T47D (cell line): ENCODE measurements around the gene NTNG1.

Experiments
- DNase-seq, 2 experiments: peaks; one replicate each; pipeline versions ENCODE4 v3.0.0 to v3.0.0-alpha.2; 2011 to 2012; ENCODE audit warnings: low read depth in 1 of 2, low spot score in 1 of 2
- JUND ChIP-seq: IDR thresholded peaks from 2 replicates; pipeline ENCODE4 v1.6.1; 2012; ENCODE audit warnings: low read depth
- in situ Hi-C: cut with HindIII; loops from 2 replicates; pipeline ENCODE4 v1.10.0; 2016; ENCODE audit warnings: low sequenced_read_pairs, low pct_unique_long_range_greater_than_20kb

The NTNG1 gene

DNA sequence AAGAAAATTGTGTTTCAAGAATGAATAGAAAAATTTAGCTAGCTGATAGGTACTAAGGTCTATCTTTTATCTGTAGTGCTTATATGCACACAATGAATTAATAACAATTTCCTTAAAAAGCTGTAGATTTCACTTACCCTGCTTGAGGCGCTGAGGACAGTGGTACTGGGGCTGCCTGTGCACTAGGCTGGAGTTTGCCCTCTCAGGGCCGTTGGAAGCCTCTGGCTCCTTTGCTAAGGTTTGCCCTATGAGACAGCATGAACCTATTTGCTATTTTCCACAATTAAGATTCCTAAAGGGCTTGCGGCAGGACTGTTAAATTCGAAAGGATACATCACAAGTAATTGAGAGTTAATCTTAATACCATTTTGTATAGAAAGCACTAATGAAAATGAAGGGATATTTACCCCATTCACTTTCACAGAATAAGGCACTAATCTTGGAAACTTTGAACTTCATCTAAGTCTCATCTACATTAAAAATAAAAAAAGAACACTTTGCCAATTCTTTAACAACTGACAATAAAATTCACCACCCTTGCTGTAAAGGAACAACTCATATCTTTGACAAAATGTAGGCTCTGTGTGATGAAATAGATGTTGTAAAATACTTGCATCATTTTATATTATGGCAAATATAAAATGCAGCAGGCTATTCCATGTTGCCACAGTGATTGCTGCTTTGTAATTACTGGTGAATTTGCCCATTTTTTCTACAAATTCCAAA lies 293.0 kb downstream of the NTNG1 start:
- no peak for TF ChIP-seq JUND
- DNase-seq = no peak
- in situ Hi-C loops = no loop called here

DNA sequence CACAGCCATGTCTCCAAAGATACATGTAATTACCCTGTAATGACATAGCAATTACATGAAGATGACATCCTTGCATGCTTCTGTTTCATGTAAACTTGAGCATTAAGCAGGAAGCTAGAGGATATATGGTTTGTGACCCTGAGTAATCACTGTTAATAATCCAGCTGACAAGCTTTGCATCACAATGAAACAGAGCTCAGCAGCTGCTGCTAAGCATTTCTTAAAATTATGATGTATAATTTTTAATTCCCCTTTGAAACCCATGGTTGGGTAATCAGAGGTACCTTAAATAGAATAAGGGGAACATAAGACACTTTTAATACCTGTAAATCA lies 293.5 kb downstream of the NTNG1 start:
- in situ Hi-C loops = no loop called here
- no peak for DNase-seq
- TF ChIP-seq JUND = no peak

DNA sequence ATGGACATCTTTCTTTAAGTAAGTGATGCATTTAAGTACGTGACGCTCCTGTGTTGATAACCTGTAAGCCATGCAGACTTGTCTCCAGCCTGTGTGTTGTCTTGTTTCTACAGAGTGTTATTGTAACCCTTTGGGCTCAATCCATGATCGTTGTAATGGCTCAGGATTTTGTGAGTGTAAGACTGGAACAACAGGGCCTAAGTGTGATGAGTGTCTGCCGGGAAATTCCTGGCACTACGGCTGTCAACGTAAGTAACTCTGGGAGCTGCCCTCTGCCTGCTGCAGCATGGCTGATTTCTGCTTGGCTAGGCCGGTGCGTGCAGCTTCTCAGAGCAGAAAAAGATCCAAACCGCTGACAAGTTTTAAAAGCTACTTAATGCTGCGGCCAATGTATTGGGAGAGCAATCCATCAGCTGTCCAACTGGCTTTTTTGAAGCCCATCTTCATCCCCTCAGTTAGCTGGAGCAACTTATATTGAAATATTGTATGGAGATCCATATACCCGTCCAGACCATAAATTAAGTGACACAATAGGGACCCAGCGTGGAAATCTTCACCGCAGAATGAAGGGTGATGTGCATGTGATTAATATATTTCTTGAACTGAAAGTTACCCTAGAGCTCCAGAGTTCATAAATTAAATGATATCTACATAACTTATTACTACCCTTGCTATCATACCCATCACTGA lies 295.9 kb downstream of the NTNG1 start:
- no peak for DNase-seq
- no peak for TF ChIP-seq JUND
- in situ Hi-C loops = no loop called here

DNA sequence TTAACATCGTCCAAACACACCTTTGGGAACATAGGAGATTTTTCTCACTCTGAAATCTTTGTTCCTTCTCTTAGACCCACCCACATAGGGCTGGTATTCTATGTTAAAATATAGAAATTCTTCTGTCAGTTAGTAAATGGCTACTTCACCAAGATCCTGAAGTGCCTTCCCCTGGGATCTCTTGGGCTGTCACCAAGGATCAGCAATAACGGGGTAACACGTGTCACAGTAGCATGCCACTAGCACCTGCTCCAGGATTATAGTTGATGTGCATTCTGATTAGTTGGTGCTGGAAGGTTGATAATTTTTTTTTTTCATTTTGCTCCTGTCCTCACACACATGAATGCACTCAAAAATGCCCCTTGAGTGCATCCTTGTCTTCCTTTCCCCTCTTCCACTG lies 298.7 kb downstream of the NTNG1 start:
- DNase-seq = no peak
- in situ Hi-C loops = no loop called here
- no peak for TF ChIP-seq JUND

DNA sequence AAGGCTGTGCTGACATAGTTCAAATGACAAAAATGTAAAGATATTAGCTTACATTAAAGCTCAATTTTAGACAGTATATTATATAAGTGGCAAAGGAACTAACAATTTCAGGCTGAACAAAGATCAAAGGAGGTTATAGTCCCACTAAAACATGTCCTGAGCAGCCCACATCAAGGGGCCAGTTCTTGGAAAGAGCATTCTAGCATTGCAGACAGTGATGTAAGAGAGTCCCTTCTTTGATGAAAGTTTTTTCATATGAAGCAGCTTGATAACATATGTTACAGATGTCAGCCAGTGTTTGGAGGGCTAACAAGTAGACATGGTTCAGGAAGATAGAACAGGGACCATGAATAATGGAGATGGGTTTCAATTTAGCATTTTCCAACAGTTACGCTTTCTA lies 301.7 kb downstream of the NTNG1 start:
- in situ Hi-C loops = no loop called here
- TF ChIP-seq JUND = no peak
- DNase-seq = no peak

DNA sequence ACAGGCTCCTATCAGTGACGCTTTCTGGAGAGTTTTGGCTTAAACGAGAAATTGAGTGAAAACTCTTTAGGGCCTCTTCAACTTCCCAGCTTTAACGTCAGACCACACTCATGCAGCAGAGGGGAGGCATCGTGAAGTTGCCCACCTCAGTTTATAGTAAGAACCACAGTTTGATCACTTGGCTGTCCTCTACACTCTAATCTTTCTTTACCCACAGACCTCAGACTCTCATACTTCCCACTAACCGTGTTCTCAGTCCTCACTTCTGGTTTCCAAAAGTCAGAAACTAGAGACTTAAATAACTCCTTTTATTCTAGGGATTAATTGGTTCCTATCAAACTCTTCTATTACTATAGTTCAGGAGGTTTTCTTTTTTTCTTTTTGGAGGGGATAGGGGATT lies 302.2 kb downstream of the NTNG1 start:
- no peak for TF ChIP-seq JUND
- DNase-seq = no peak
- in situ Hi-C loops = no loop called here

DNA sequence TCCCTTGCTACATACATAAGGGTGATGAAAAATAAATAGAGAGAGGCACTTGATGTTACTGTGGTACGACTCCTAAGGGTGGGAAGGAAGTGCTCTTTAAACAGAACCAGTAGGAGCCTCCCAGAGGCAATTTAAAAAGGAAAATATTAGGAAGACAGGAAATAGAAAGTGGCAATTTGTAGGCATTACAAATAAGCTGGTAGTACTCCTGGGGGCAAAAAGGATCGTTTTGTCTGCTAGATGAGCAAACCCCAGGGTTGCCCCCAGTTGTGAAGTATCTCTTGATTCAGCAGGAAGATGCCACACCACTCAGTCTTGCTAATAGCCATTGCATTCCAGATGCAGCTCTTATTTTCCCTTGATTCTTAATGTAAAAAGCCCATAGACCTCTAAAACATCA lies 303.0 kb downstream of the NTNG1 start:
- no peak for DNase-seq
- in situ Hi-C loops = no loop called here
- TF ChIP-seq JUND = no peak

DNA sequence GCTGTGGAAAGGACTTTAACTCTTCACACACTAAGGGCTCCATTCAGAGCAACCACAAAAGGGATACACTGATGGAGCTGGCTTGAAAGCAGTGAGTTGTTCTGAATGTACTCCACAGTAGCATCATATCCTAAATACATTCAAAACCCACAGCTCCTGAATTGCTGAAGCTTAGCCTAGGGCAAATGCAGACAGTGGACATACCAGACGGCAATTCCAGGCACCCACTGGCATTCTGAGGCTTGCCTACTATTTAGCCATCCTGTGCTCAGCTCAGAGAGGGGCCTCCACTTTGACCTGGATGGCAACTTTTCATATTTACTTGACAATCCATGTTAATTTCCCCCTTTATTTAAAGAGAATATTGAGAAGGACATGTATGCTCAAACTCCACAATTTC lies 303.5 kb downstream of the NTNG1 start:
- in situ Hi-C loops = no loop called here
- TF ChIP-seq JUND = no peak
- DNase-seq = no peak

DNA sequence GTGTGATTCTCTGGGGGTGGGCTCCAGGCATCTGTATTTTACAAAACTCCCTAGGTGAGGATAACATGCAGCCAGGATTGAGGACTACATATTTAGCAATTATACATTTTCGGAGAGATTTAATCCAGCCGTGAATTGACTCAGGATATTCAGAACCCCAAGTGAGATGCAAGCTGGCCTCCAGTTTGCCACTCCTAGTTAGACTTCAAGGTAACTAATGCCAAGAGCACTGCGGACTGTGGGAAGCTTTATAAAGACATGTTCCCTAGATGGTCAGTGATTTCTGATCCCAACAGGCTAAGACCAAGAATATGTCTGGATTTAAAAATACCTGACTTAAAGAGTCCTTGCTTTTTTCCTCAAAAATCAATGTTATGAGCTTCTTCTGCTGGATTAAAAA lies 308.5 kb downstream of the NTNG1 start:
- TF ChIP-seq JUND = no peak
- DNase-seq = no peak
- in situ Hi-C loops = no loop called here

DNA sequence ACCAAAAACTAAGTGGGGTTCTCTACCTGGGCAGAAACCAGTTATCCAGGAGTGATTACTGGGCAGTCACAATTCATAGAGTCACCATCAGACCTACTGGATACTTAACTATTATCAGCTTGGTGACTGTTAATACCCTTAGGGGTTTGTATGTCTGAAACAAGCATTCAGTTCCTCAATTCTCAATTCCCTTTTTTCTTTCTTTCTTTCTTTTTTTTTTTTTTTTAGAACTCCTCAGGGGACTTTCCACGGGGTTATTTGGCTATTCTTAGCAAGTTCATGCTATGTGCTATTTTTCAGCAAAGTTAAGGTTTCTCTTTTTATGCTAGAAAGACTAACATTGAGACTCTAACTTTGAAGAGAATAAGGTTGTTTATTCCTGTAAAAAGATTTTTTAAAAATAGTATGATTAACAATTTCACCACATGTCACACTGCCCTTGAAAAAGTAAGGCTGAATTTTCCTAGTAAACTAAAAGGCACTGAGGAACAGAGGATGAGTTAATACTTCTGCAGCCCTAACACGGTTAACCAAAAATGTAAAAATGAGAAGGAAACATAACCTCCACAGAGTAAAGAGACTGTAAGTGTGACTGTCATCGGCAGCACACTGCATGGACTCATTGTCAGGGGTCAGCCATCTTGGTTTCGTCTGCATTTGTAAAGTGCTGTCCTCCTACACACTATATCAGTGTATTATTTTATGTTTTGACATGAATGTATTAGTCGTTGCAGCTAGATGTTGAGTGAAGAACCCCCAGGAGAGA lies 310.2 kb downstream of the NTNG1 start:
- no peak for TF ChIP-seq JUND
- in situ Hi-C loops = no loop called here
- DNase-seq = no peak

DNA sequence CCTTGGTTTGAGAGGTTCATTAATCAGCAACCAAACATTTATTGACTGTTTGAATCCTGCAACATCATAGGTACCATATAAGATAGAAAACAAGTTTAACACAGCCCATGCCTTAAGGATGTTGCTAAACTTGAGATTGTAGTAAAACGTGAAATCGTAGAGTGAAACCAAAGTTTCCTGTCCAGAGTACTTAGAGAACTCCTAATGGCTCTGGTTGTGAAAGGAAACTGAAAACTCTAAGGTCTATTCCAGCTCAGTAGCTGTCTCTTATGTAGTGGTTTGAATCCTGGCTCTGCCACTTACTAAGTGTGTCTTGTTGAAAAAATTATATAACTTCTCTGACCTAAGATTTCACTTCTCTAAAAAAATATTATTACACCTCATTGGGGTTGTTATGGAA lies 310.9 kb downstream of the NTNG1 start:
- no peak for DNase-seq
- in situ Hi-C loops = no loop called here
- TF ChIP-seq JUND = no peak

DNA sequence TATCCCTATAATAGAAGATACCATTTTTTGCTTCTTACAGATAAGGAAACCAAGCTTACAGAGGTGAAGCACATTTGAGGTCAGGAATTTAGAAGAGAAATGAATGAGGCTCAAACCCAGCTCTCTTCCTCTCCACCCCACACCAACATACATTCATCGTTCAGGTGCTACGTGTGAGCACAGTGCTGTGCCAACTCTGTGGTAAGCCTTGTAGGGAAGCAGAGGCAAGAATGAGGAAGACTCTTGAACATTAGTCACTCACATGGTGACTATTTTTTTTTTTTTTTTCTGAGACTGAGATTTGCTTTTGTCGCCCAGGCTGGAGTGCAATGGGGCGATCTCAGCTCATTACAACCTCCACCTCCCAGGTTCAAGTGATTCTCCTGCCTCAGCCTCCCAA lies 314.0 kb downstream of the NTNG1 start:
- DNase-seq = no peak
- in situ Hi-C loops = no loop called here
- no peak for TF ChIP-seq JUND

DNA sequence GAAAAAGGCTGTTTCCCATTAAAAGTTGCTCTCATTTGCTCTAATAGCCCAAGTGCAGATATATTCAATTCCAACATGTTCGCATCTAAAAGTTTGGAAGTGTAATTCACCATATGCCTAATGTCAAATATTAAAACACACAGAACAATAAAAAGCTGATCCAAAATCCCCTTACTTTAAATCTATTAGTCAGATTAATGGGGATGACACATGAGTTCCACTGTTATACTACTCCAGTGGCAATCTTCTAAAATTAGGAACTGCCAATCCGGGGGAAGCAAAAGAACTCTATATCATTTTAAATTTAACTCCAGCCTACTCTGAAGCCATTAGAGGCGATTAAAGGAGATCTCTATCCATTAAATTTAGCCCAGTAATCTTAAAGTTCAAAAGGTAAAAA lies 317.1 kb downstream of the NTNG1 start:
- no peak for DNase-seq
- in situ Hi-C loops = no loop called here
- TF ChIP-seq JUND = no peak
